Measurements from ENCODE around the gene DPH3. TPM values are rescaled to one million over a fixed set of nuclear protein-coding genes. Genes with fewer than 3 reads are reported as not detected.

Gene DPH3
- total and polyA plus RNA-seq, 2 donors (not counting 3 experiments of a cell fraction or from before 2014, with no cell fraction given) = 7.7 to 28.7 TPM

GRCh38 chr3:16300881-16301359, 36.2 kb upstream of the DPH3 start:
- Histone ChIP-seq H3K79me2 (ENCODE audit: control insufficient read depth, insufficient read depth, low read length) (no peaks in the 10 kb centered on the region), H3K9ac (replicated peaks; ENCODE audit: extremely low read depth, insufficient read depth, low read length) (no peak overlapping the region), H3K4me2 (ENCODE audit: insufficient read depth, low read length) (no peak overlapping the region), H2AFZ (ENCODE audit: low read depth, low read length) (no peak overlapping the region), H3K27me3 (ENCODE audit: control insufficient read depth in 2 of 2, insufficient read depth in 2 of 2, low read length in 2 of 2) (no peaks in the 10 kb centered on the region), H3K27ac (ENCODE audit: insufficient read depth, low read depth, low read length) (no peak overlapping the region), H3K36me3 (ENCODE audit: control insufficient read depth in 2 of 2, extremely low read depth in 1 of 2, insufficient read depth in 2 of 2, low read length in 2 of 2) (peaks cover 0 to 5% of the 10 kb centered on the region in 2 experiments), H3K9me3 (replicated peaks; ENCODE audit: control insufficient read depth, insufficient read depth, low read length) (no peaks in the 10 kb centered on the region), H3K9me1 (replicated peaks; ENCODE audit: control insufficient read depth, extremely low read depth, insufficient read depth, low read length) (no peaks in the 10 kb centered on the region), H3K4me1 (ENCODE audit: control insufficient read depth, extremely low read depth, insufficient read depth, low read length) (no peaks in the 10 kb centered on the region), H4K20me1 (replicated peaks; ENCODE audit: control insufficient read depth, extremely low read depth, insufficient read depth, low read length) (no peaks in the 10 kb centered on the region), H3K4me3 (replicated peaks in 1 of 3; ENCODE audit: insufficient read depth in 1 of 3, low read depth in 1 of 3, low read length in 3 of 3) (no peak overlapping the region)
- dilution Hi-C loops (cut with MboI; ENCODE audit: extremely low pct_ligation_motif_present, low sequenced_read_pairs) = no loop called here
- FAIRE-seq = no peak
- POLR2A ChIA-PET = no interaction called here
- TF ChIP-seq, protein P1, sequence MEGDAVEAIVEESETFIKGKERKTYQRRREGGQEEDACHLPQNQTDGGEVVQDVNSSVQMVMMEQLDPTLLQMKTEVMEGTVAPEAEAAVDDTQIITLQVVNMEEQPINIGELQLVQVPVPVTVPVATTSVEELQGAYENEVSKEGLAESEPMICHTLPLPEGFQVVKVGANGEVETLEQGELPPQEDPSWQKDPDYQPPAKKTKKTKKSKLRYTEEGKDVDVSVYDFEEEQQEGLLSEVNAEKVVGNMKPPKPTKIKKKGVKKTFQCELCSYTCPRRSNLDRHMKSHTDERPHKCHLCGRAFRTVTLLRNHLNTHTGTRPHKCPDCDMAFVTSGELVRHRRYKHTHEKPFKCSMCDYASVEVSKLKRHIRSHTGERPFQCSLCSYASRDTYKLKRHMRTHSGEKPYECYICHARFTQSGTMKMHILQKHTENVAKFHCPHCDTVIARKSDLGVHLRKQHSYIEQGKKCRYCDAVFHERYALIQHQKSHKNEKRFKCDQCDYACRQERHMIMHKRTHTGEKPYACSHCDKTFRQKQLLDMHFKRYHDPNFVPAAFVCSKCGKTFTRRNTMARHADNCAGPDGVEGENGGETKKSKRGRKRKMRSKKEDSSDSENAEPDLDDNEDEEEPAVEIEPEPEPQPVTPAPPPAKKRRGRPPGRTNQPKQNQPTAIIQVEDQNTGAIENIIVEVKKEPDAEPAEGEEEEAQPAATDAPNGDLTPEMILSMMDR (IDR thresholded peaks at IDR 0.05; ENCODE audit: extremely low read depth in 1 of 2, insufficient read depth in 1 of 2, low read depth in 1 of 2, low read length in 2 of 2) = no peak
- TF ChIP-seq FOS (IDR thresholded peaks at IDR 0.05; ENCODE audit: borderline replicate concordance, insufficient read depth, low read length) (no peak), JUN (IDR thresholded peaks at IDR 0.05; ENCODE audit: borderline replicate concordance, insufficient read depth, insufficient read length, low read depth) (no peak), MYC (IDR thresholded peaks at IDR 0.05; ENCODE audit: low read depth, low read length) (no peak), MAX (IDR thresholded peaks at IDR 0.05; ENCODE audit: insufficient read depth, insufficient read length) (no peak), EZH2 (IDR thresholded peaks at IDR 0.05; ENCODE audit: borderline replicate concordance, low read depth, low read length, severe bottlenecking) (no peak), GATA2 (IDR thresholded peaks at IDR 0.05; ENCODE audit: insufficient read depth, insufficient read length, low read depth, low read length) (no peak), POLR2A (IDR thresholded peaks at IDR 0.05; ENCODE audit: low read depth, low read length) (no peak), POLR2AphosphoS5 (IDR thresholded peaks at IDR 0.05; ENCODE audit: insufficient read depth, low read depth, low read length) (no peak)
- BruUV-seq (replicated peaks) = no TSS peak
- CTCF ChIA-PET = interaction anchor here (1.0 to 2.0 kb wide), 3 partner anchors 11 to 249 kb away, joined by 3 to 12 read pairs (median 5); no protein-coding TSS in a partner anchor
- no peak for DNase-seq (ENCODE audit: low read depth, low spot score)
- intact Hi-C loops (cut with micrococcal nuclease) = no loop called here
